ENCODE data around the gene CGREF1. TPM values are rescaled to one million over a fixed set of nuclear protein-coding genes. Genes with fewer than 3 reads are reported as not detected.

The CGREF1 gene
- total and polyA plus RNA-seq, 2 donors (not counting 3 experiments of a cell fraction or from before 2014, with no cell fraction given): 2.9 to 5.8 TPM

DNA sequence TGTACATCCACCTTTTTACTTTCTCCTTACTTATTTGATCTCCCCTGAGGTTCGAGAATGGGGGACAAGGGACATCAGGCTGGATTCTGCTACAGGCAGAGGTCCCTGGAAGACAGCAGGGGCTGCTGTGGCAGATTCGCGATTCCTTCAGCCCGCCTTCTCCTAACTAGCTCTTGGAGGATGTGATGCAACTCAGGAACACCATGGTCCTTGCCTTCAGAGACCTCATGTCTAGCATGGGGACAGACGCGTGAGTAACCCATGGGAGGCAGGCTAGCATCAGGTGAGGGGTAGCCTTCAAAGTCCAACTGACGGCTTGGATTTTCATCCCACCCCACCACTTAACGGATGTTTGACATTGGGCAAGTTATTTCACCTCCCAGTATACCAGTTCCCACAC is 29.0 kb upstream of the CGREF1 start:
- POLR2A ChIA-PET: interaction anchor here (0.6 kb wide), 1 partner anchor 11 kb away, joined by 9 read pairs; no protein-coding TSS in a partner anchor
- DNase-seq (ENCODE audit: low read depth, low spot score) (no peak), FAIRE-seq (no peak)
- no peaks in the 10 kb centered on the region for H3K36me3 ChIP-seq (ENCODE audit: control insufficient read depth in 2 of 2, extremely low read depth in 1 of 2, insufficient read depth in 2 of 2, low read length in 2 of 2)
- no TSS peak for BruUV-seq (replicated peaks)
- no peaks in the 10 kb centered on the region for H3K79me2 ChIP-seq (ENCODE audit: control insufficient read depth, insufficient read depth, low read length)
- no peak overlapping the region for H3K4me2 ChIP-seq (ENCODE audit: insufficient read depth, low read length)
- peaks cover 5 to 11% of the 10 kb centered on the region in 2 experiments for H3K27me3 ChIP-seq (ENCODE audit: control insufficient read depth in 2 of 2, insufficient read depth in 2 of 2, low read length in 2 of 2)
- H3K4me1 ChIP-seq (ENCODE audit: control insufficient read depth, extremely low read depth, insufficient read depth, low read length): no peaks in the 10 kb centered on the region
- no peak overlapping the region for H3K9ac ChIP-seq (replicated peaks; ENCODE audit: extremely low read depth, insufficient read depth, low read length)
- no peak for TF ChIP-seq GATA2 (IDR thresholded peaks at IDR 0.05; ENCODE audit: insufficient read depth, insufficient read length, low read depth, low read length)
- no peak overlapping the region for H3K4me3 ChIP-seq (replicated peaks in 1 of 3; ENCODE audit: insufficient read depth in 1 of 3, low read depth in 1 of 3, low read length in 3 of 3)
- dilution Hi-C loops (cut with MboI; ENCODE audit: extremely low pct_ligation_motif_present, low sequenced_read_pairs) (no loop called here), intact Hi-C loops (cut with micrococcal nuclease) (no loop called here)
- H4K20me1 ChIP-seq (replicated peaks; ENCODE audit: control insufficient read depth, extremely low read depth, insufficient read depth, low read length): no peaks in the 10 kb centered on the region
- no peaks in the 10 kb centered on the region for H3K9me1 ChIP-seq (replicated peaks; ENCODE audit: control insufficient read depth, extremely low read depth, insufficient read depth, low read length)
- no peak overlapping the region for H3K27ac ChIP-seq (ENCODE audit: insufficient read depth, low read depth, low read length)
- CTCF ChIA-PET: interaction anchor here (0.8 kb wide), 2 partner anchors 12 to 22 kb away, joined by 3 to 4 read pairs; no protein-coding TSS in a partner anchor
- no peak overlapping the region for H2AFZ ChIP-seq (ENCODE audit: low read depth, low read length)
- no peaks in the 10 kb centered on the region for H3K9me3 ChIP-seq (replicated peaks; ENCODE audit: control insufficient read depth, insufficient read depth, low read length)

DNA sequence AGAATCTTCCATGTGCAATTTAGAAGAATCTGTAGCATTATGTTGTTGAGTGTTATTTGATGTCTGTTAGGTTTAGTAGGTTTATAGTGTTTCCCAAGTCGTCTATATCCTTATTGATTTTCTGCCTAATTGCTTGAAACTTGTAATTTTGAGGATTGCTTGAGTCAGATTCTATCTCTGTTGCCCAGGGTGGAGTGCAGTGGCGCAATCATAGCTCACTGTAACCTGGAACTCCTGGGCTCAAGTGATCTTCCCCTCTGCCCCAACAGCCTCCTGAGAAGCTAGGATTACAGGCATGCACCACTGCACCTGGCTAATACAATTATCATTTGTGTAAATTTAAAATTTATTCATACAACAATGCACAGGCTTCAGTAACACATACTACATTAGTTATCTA is 26.8 kb upstream of the CGREF1 start:
- Histone ChIP-seq H3K9ac (replicated peaks; ENCODE audit: extremely low read depth, insufficient read depth, low read length) (no peak overlapping the region), H3K9me3 (replicated peaks; ENCODE audit: control insufficient read depth, insufficient read depth, low read length) (no peaks in the 10 kb centered on the region), H3K27ac (ENCODE audit: insufficient read depth, low read depth, low read length) (no peak overlapping the region), H2AFZ (ENCODE audit: low read depth, low read length) (no peak overlapping the region), H4K20me1 (replicated peaks; ENCODE audit: control insufficient read depth, extremely low read depth, insufficient read depth, low read length) (no peaks in the 10 kb centered on the region), H3K4me1 (ENCODE audit: control insufficient read depth, extremely low read depth, insufficient read depth, low read length) (no peaks in the 10 kb centered on the region), H3K4me2 (ENCODE audit: insufficient read depth, low read length) (no peak overlapping the region), H3K9me1 (replicated peaks; ENCODE audit: control insufficient read depth, extremely low read depth, insufficient read depth, low read length) (no peaks in the 10 kb centered on the region), H3K27me3 (ENCODE audit: control insufficient read depth in 2 of 2, insufficient read depth in 2 of 2, low read length in 2 of 2) (peaks cover 5 to 16% of the 10 kb centered on the region in 2 experiments), H3K79me2 (ENCODE audit: control insufficient read depth, insufficient read depth, low read length) (no peaks in the 10 kb centered on the region), H3K36me3 (ENCODE audit: control insufficient read depth in 2 of 2, extremely low read depth in 1 of 2, insufficient read depth in 2 of 2, low read length in 2 of 2) (no peaks in the 10 kb centered on the region), H3K4me3 (replicated peaks in 1 of 3; ENCODE audit: insufficient read depth in 1 of 3, low read depth in 1 of 3, low read length in 3 of 3) (no peak overlapping the region)
- CTCF ChIA-PET: interaction anchor here (0.8 to 2.8 kb wide), 3 partner anchors 12 to 46 kb away, joined by 3 to 10 read pairs (median 7); partner anchors contain the start of gene PREB
- no peak for TF ChIP-seq MYC (IDR thresholded peaks at IDR 0.05; ENCODE audit: low read depth, low read length)
- TF ChIP-seq, protein P1, sequence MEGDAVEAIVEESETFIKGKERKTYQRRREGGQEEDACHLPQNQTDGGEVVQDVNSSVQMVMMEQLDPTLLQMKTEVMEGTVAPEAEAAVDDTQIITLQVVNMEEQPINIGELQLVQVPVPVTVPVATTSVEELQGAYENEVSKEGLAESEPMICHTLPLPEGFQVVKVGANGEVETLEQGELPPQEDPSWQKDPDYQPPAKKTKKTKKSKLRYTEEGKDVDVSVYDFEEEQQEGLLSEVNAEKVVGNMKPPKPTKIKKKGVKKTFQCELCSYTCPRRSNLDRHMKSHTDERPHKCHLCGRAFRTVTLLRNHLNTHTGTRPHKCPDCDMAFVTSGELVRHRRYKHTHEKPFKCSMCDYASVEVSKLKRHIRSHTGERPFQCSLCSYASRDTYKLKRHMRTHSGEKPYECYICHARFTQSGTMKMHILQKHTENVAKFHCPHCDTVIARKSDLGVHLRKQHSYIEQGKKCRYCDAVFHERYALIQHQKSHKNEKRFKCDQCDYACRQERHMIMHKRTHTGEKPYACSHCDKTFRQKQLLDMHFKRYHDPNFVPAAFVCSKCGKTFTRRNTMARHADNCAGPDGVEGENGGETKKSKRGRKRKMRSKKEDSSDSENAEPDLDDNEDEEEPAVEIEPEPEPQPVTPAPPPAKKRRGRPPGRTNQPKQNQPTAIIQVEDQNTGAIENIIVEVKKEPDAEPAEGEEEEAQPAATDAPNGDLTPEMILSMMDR (IDR thresholded peaks at IDR 0.05; ENCODE audit: extremely low read depth in 1 of 2, insufficient read depth in 1 of 2, low read depth in 1 of 2, low read length in 2 of 2): no peak
- no peak for TF ChIP-seq POLR2A (IDR thresholded peaks at IDR 0.05; ENCODE audit: low read depth, low read length)
- POLR2A ChIA-PET: no interaction called here
- DNase-seq (ENCODE audit: low read depth, low spot score) (no peak), FAIRE-seq (no peak)
- intact Hi-C loops (cut with micrococcal nuclease) (no loop called here), dilution Hi-C loops (cut with MboI; ENCODE audit: extremely low pct_ligation_motif_present, low sequenced_read_pairs) (no loop called here)
- no TSS peak for BruUV-seq (replicated peaks)

Data from endothelial cell of umbilical vein (primary cell).